Epidermal melanocyte (primary cell): ENCODE results near the gene BCL7B.
"Not testable (repeated sequence)": the region's sequence is repeated elsewhere in the genome, so short reads cannot be mapped to it uniquely, and the experiment has no call there.

Experiments used
- DNase-seq: peaks from one replicate; pipeline ENCODE4 v3.0.0; 2011; ENCODE audit warnings: low spot score; ENCODE audit not compliant: insufficient read length

The BCL7B gene

GRCh38 chr7:73573276-73573675 lies 15.8 kb upstream of the BCL7B start:
- DNase-seq, result no peak

- DNase-seq, result no peak
These were observed 15.3 kb upstream of the BCL7B start for GRCh38 chr7:73572767-73573186.

- no peak for DNase-seq
These were observed 13.5 kb upstream of the BCL7B start for GRCh38 chr7:73570977-73571376.

- DNase-seq, result no peak
These were observed 13.0 kb upstream of the BCL7B start for GRCh38 chr7:73570521-73570920.

GRCh38 chr7:73569042-73569608 lies 11.6 kb upstream of the BCL7B start:
- DNase-seq, result no peak

GRCh38 chr7:73567846-73568685 lies 10.6 kb upstream of the BCL7B start:
- no peak for DNase-seq

- no peak for DNase-seq
These were observed 9.7 kb upstream of the BCL7B start for GRCh38 chr7:73567140-73567539.

GRCh38 chr7:73566431-73566830 lies 8.9 kb upstream of the BCL7B start:
- DNase-seq, result not testable (repeated sequence)

- DNase-seq, result no peak
These were observed 8.3 kb upstream of the BCL7B start for GRCh38 chr7:73565675-73566340.

GRCh38 chr7:73560109-73560835 lies 2.8 kb upstream of the BCL7B start:
- no peak for DNase-seq

GRCh38 chr7:73557108-73557396 lies 438 bp downstream of the BCL7B start:
- peak; percentile 93 for DNase-seq

GRCh38 chr7:73556208-73557107 lies 1.0 kb downstream of the BCL7B start:
- DNase-seq, result no peak

- no peak for DNase-seq
These were observed 2.0 kb downstream of the BCL7B start for GRCh38 chr7:73555411-73555982.

- not testable (repeated sequence) for DNase-seq
These were observed 7.4 kb downstream of the BCL7B start for GRCh38 chr7:73550093-73550492.

- DNase-seq, result no peak
These were observed 8.3 kb downstream of the BCL7B start for GRCh38 chr7:73549176-73549575.

GRCh38 chr7:73547841-73548240 lies 9.6 kb downstream of the BCL7B start:
- DNase-seq, result no peak

GRCh38 chr7:73544678-73545077 lies 12.8 kb downstream of the BCL7B start:
- no peak for DNase-seq

GRCh38 chr7:73541722-73542121 lies 15.8 kb downstream of the BCL7B start:
- no peak for DNase-seq

- no peak for DNase-seq
These were observed 17.8 kb downstream of the BCL7B start for GRCh38 chr7:73539709-73540108.

- DNase-seq, result not testable (repeated sequence)
These were observed 19.0 kb downstream of the BCL7B start for GRCh38 chr7:73538510-73538909.

GRCh38 chr7:73537051-73537450 lies 20.4 kb downstream of the BCL7B start:
- no peak for DNase-seq
